ENCODE results near the gene XK.
"Not testable (repeated sequence)": the region's sequence is repeated elsewhere in the genome, so short reads cannot be mapped to it uniquely, and the experiment has no call there.

Gene XK

DNA sequence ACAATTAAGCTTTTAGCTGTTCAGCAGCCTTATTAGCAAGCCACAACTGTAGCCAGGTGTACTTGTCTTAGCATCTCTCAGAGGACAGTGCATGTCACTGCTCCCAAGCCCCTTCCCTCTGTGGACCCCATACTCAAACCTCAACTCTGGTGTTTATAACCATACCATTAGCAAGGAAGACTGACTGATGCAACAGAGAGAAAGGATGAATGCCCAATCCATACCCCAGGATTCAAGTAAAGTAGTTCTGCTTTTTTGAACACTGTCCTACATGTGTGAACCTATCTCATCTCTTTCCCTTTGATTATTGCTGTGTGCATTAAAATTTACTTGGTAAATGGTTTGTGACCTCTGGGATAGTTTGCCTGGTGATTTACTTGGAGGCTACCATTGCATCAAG is 71.5 kb downstream of the XK start:
- no peak for DNase-seq

DNA sequence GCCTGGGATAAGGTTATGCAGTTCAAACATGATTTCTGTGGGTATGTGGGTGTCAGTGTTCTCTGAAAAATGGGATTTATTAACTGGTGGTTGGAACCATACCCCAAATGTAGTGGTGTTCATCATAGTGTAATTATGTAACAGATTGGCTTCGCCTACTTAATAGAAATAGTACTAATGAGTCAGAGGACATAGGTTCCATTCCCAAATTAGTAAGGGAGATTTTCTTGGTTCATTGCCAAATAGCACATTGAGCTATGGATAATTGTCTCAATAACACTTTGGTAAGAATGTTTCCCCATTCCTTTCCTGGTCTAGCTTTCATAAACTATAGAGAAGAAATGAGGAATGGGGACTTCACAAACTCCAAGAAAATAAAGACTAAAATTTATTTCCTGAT is 73.8 kb downstream of the XK start:
- no peak for DNase-seq

DNA sequence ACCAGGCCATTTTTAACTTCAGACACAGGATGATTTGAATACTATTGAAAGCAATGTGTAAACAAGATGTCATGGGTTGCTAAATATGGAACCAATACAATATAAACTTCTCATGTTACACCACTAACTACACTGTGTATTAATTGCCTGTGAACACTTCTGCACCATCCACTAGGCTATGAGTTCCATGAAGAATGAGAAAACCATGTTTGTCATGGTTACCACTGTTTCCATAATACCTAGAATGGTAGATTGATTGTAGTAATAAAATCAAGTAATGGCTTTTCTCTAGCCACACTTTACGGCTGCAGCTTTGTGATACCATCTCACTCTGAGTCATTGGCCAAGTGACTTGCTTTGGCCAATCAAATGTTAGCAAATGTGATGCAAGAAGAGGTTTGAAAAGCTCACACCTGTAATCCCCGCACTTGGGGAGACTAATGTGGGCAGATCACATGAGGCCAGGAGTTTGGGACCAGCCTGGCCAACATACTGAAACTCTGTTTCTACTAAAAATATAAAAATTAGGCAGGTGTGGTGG is 74.4 kb downstream of the XK start:
- no peak for DNase-seq

DNA sequence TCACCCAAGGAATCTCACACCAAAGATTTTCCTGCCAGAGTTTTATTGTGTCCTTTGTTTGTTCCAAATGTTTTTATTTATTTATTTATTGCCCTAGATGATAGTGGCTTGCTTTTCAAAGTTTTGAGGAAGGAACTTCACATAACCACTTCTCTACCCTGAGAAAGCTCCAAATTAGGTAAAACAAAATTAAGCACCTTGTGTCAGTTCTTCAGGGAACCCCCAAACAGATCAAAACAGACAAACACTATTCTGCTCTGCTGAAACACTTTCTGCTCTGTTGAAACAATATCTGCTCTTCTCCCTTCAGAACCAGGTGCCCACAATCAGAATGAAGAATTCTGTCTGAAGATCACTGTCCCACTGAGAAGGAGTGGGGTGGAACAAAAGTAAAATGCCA is 77.8 kb downstream of the XK start:
- no peak for DNase-seq

DNA sequence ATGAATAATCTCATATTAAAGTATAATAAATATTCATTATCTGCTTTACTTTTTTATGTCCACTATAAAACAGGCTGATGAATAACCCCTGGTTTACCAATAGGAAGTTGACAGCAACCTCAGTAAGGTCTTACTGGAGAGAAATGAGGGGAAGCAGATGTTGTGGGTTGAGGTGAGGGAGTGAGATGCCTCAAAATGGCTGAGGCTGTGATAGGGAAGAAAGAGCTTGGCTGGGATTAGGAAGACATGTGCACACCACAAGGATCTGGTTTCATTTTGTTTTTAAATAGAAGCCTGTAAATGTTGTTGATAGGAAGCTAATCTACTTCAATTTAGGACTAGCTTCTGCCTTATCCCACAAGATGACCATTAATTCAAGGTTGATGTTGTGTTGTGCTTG is 79.9 kb downstream of the XK start:
- DNase-seq: no peak

DNA sequence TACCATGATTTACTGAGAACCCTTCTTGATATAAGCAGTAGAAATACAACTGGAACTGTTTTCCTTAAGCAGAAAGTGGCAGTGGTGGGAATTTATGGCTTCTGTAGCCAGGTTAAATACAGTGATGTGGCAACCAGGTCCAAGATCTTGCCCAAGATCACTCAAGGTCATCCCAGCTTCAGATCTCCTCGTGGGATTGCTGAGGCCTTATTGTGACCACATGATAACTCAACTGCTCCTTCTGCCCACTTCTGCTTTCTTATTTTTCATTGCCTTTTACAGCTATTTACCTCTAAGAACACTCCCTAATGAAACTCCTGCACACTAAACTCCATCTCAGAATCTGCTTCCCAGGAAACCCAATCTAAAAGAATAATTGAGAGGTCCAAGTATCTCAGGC is 81.8 kb downstream of the XK start:
- DNase-seq: no peak

DNA sequence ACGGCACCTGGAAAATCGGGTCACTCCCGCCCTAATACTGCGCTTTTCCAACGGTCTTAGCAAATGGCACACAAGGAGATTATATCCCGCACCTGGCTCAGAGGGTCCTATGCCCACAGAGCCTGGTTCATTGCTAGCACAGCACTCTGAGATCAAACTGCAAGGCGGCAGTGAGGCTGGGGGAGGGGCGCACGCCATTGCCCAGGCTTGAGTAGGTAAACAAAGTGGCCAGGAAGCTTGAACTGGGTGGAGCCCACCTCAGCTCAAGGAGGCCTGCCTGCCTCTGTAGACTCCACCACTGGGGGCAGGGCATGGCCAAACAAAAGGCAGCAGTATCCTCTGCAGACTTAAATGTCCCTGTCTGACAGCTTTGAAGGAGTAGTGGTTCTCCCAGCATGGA is 83.3 kb downstream of the XK start:
- not testable (repeated sequence) for DNase-seq

DNA sequence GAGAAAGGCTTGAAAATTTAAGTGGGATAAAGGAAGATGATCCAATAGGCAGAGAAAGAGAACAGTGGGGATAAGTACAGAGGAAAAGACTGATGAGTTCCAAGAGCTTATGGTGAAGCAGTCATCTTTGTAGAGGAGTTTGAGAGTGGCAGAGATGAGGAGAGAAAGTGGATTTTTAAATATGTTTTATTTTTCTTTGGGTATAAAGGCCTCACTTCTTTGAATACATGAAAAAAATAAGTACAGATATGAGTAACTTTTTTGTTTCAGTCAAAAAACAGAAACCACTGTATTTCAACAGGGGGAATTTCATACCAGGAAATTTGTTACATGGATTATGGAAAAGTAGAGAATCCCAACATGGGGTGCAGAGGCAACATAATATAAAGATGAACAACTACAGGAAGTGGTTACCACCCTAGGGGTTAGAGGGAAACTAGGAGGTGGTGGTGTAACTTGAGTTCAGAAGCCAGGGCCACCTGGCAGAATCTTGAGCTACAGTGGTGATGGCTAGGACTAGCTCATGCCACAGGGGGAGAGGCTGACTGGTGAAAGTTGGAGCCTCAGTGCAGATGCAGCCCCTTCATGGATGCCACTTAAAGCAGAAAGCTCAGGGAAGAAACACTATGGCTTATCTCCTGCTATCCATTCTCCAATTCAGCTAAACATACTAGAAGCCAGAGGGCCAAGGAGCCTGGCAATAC is 90.8 kb downstream of the XK start:
- no peak for DNase-seq

DNA sequence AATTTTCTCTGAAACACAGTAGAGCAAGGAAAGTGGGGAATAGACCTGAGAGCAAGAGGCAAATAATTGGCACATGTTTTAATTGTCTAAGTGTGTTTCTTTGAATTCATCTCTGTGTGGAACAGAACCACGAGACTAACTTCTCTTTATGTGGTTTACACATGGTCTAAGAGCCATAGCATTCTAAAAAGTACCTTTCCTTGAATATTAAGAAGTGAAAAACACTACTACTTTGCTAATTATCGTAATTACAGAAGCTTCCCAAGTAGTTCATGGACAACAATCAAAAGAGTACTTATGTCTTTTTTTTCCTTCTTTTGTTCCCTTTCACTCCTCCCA is 91.4 kb downstream of the XK start:
- DNase-seq: no peak

DNA sequence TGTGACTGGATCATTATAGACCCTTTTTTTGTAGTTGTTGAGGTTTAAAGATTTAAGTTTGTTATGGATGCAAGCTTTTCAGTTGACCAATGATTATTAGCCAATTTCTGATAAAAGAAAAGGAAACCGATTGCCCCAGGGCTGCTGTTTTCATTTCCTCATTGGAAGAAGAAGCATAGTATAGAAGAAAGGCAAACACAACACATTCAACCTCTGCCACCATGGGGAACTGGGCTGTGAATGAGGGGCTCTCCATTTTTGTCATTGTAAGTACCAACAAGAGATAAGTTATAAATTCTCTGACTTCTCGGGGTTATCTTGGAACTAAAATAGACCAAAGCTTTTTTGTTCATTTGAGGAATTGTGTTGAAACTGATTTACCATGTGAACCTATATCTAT is 94.3 kb downstream of the XK start, which contains the start of gene CYBB:
CYBB (plus strand) TSS at position 203 of the 400 bp plus-strand sequence; CDS start at position 222, 19 bp downstream.
- DNase-seq: no peak

DNA sequence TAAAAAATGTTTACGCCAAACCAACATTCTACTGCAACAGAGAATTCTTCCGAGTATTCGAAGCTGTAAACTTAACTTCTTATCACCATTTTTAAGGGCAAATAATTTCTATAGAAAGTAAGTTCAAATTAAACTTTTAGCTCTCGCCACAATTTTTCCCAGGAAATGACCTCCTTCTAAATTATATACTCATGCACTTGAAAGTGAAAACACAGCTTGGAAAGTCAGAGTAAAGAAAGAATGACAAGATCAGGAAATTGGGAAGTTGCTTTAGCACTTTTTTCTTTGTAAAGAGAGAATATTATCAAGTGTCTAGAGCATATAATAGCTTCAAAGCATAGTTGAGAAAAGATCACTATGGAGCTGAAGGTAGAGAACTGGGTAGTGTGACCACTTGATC is 95.5 kb downstream of the XK start:
- DNase-seq: no peak
